ENCODE results near the gene ERLEC1. TPM values are rescaled to one million over a fixed set of nuclear protein-coding genes. Genes with fewer than 3 reads are reported as not detected.
"Not testable (repeated sequence)": the region's sequence is repeated elsewhere in the genome, so short reads cannot be mapped to it uniquely, and the experiment has no call there.

The ERLEC1 gene
- total RNA-seq = 10 to 100 TPM; 22.7 to 23.2 TPM

GRCh38 chr2:53786705-53787613 is at the start of gene ERLEC1, which contains the start of gene ASB3:
Gene ERLEC1 (plus strand): TSS chr2:53787044. CDS start chr2:53787211, 167 bp downstream.
Gene ASB3 (minus strand): TSS chr2:53786953. CDS start chr2:53765572, 21,381 bp downstream.
- Mint-ChIP-seq H3K4me3 (peak within 1 kb of the TSS; percentile 86), H3K27ac (peak within 1 kb of the TSS; percentile 99), H3K27me3 (no peaks in the 10 kb centered on the region), H3K9me3 (no peaks in the 10 kb centered on the region), H3K36me3 (ENCODE audit: low read depth) (peaks cover 7% of the 10 kb centered on the region), H3K4me1 (peaks cover 41% of the 10 kb centered on the region)
- CTCF ChIA-PET = interaction anchor here (1.6 kb wide), 1 partner anchor 20 kb away, joined by 5 read pairs; the partner anchor contains the start of gene CHAC2
- peak; percentile 92 for DNase-seq
- POLR2A ChIA-PET = interaction anchor here (0.6 kb wide), 2 partner anchors 19 to 224 kb away, joined by 3 to 4 read pairs; partner anchors contain the start of gene CHAC2

- no peak for DNase-seq
- no peak overlapping the region for H3K4me3 Mint-ChIP-seq
Observed at GRCh38 chr2:53737091-53737490, 49.8 kb upstream of the ERLEC1 start.

GRCh38 chr2:53739032-53739431 is 47.8 kb upstream of the ERLEC1 start:
- no peak for DNase-seq
- CTCF ChIA-PET = interaction anchor here (1.1 kb wide), 1 partner anchor 28 kb away, joined by 3 read pairs; the partner anchor contains the start of gene CHAC2
- POLR2A ChIA-PET = no interaction called here
- no peaks in the 10 kb centered on the region for H3K27me3 Mint-ChIP-seq
- H3K27ac Mint-ChIP-seq = no peak overlapping the region
- H3K4me1 Mint-ChIP-seq = peaks cover 10% of the 10 kb centered on the region
- peaks cover 23% of the 10 kb centered on the region for H3K36me3 Mint-ChIP-seq (ENCODE audit: low read depth)
- no peak overlapping the region for H3K4me3 Mint-ChIP-seq
- no peaks in the 10 kb centered on the region for H3K9me3 Mint-ChIP-seq

More at GRCh38 chr2:53737091-53737490, 49.8 kb upstream of the ERLEC1 start:
- no peaks in the 10 kb centered on the region for H3K9me3 Mint-ChIP-seq
- CTCF ChIA-PET = no interaction called here
- peaks cover 15% of the 10 kb centered on the region for H3K36me3 Mint-ChIP-seq (ENCODE audit: low read depth)
- no peak overlapping the region for H3K27ac Mint-ChIP-seq
- H3K27me3 Mint-ChIP-seq = no peaks in the 10 kb centered on the region
- H3K4me1 Mint-ChIP-seq = peaks cover 2% of the 10 kb centered on the region
- POLR2A ChIA-PET = no interaction called here

GRCh38 chr2:53740170-53740569 is 46.7 kb upstream of the ERLEC1 start:
- ChIA-PET POLR2A (no interaction called here), CTCF (no interaction called here)
- no peak overlapping the region for H3K4me3 Mint-ChIP-seq

GRCh38 chr2:53744395-53745065 is 42.3 kb upstream of the ERLEC1 start:
- H3K4me1 Mint-ChIP-seq = peaks cover 8% of the 10 kb centered on the region
- no peak overlapping the region for H3K27ac Mint-ChIP-seq
- CTCF ChIA-PET = interaction anchor here (0.6 kb wide), 1 partner anchor 127 kb away, joined by 3 read pairs; no protein-coding TSS in a partner anchor
- peaks cover 38% of the 10 kb centered on the region for H3K36me3 Mint-ChIP-seq (ENCODE audit: low read depth)
- DNase-seq = no peak
- POLR2A ChIA-PET = no interaction called here
- H3K27me3 Mint-ChIP-seq = no peaks in the 10 kb centered on the region
- no peak overlapping the region for H3K4me3 Mint-ChIP-seq
- no peaks in the 10 kb centered on the region for H3K9me3 Mint-ChIP-seq

More at GRCh38 chr2:53740170-53740569, 46.7 kb upstream of the ERLEC1 start:
- Mint-ChIP-seq H3K9me3 (no peaks in the 10 kb centered on the region), H3K36me3 (ENCODE audit: low read depth) (peaks cover 17% of the 10 kb centered on the region), H3K27ac (no peak overlapping the region), H3K27me3 (no peaks in the 10 kb centered on the region), H3K4me1 (peaks cover 10% of the 10 kb centered on the region)
- DNase-seq = no peak

GRCh38 chr2:53750041-53750768 is 36.6 kb upstream of the ERLEC1 start:
- H3K27me3 Mint-ChIP-seq = no peaks in the 10 kb centered on the region
- no peak overlapping the region for H3K4me3 Mint-ChIP-seq
- H3K27ac Mint-ChIP-seq = no peak overlapping the region
- H3K36me3 Mint-ChIP-seq (ENCODE audit: low read depth) = peaks cover 37% of the 10 kb centered on the region
- POLR2A ChIA-PET = no interaction called here
- no peaks in the 10 kb centered on the region for H3K9me3 Mint-ChIP-seq
- CTCF ChIA-PET = no interaction called here
- no peak for DNase-seq
- peaks cover 14% of the 10 kb centered on the region for H3K4me1 Mint-ChIP-seq

- POLR2A ChIA-PET = interaction anchor here (0.6 kb wide), 1 partner anchor 15 kb away, joined by 3 read pairs; no protein-coding TSS in a partner anchor
Observed at GRCh38 chr2:53751728-53752127, 35.1 kb upstream of the ERLEC1 start.

GRCh38 chr2:53752385-53752784 is 34.5 kb upstream of the ERLEC1 start:
- H3K27me3 Mint-ChIP-seq = no peaks in the 10 kb centered on the region
- CTCF ChIA-PET = interaction anchor here (1.1 kb wide), 1 partner anchor 16 kb away, joined by 3 read pairs; the partner anchor contains the start of gene CHAC2
- DNase-seq = no peak

More at GRCh38 chr2:53751728-53752127, 35.1 kb upstream of the ERLEC1 start:
- CTCF ChIA-PET = interaction anchor here (1.1 kb wide), 1 partner anchor 16 kb away, joined by 3 read pairs; the partner anchor contains the start of gene CHAC2
- no peak overlapping the region for H3K4me3 Mint-ChIP-seq
- peaks cover 32% of the 10 kb centered on the region for H3K36me3 Mint-ChIP-seq (ENCODE audit: low read depth)
- peaks cover 14% of the 10 kb centered on the region for H3K4me1 Mint-ChIP-seq
- H3K27me3 Mint-ChIP-seq = no peaks in the 10 kb centered on the region
- H3K27ac Mint-ChIP-seq = no peak overlapping the region
- DNase-seq = no peak
- no peaks in the 10 kb centered on the region for H3K9me3 Mint-ChIP-seq

GRCh38 chr2:53753041-53753440 is 33.8 kb upstream of the ERLEC1 start:
- Mint-ChIP-seq H3K27ac (no peak overlapping the region), H3K4me3 (no peak overlapping the region), H3K9me3 (no peaks in the 10 kb centered on the region), H3K4me1 (peaks cover 14% of the 10 kb centered on the region), H3K36me3 (ENCODE audit: low read depth) (peaks cover 34% of the 10 kb centered on the region), H3K27me3 (no peaks in the 10 kb centered on the region)
- DNase-seq = no peak
- POLR2A ChIA-PET = no interaction called here
- CTCF ChIA-PET = no interaction called here

More at GRCh38 chr2:53752385-53752784, 34.5 kb upstream of the ERLEC1 start:
- Mint-ChIP-seq H3K36me3 (ENCODE audit: low read depth) (peaks cover 35% of the 10 kb centered on the region), H3K4me1 (peaks cover 14% of the 10 kb centered on the region), H3K9me3 (no peaks in the 10 kb centered on the region), H3K4me3 (no peak overlapping the region), H3K27ac (no peak overlapping the region)
- POLR2A ChIA-PET = no interaction called here

GRCh38 chr2:53755121-53755520 is 31.7 kb upstream of the ERLEC1 start:
- Mint-ChIP-seq H3K9me3 (no peaks in the 10 kb centered on the region), H3K4me3 (no peak overlapping the region), H3K36me3 (ENCODE audit: low read depth) (peaks cover 20% of the 10 kb centered on the region), H3K27ac (no peak overlapping the region), H3K27me3 (no peaks in the 10 kb centered on the region), H3K4me1 (peaks cover 14% of the 10 kb centered on the region)
- ChIA-PET POLR2A (no interaction called here), CTCF (no interaction called here)
- DNase-seq = no peak

- Mint-ChIP-seq H3K27ac (no peak overlapping the region), H3K27me3 (no peaks in the 10 kb centered on the region), H3K4me3 (no peak overlapping the region), H3K4me1 (peaks cover 8% of the 10 kb centered on the region), H3K9me3 (no peaks in the 10 kb centered on the region), H3K36me3 (ENCODE audit: low read depth) (peaks cover 16% of the 10 kb centered on the region)
- DNase-seq = no peak
- ChIA-PET CTCF (interaction anchor here (0.6 to 1.8 kb wide), 2 partner anchors 56 to 1877 kb away, joined by 3 to 4 read pairs; no protein-coding TSS in a partner anchor), POLR2A (interaction anchor here (0.6 kb wide), 1 partner anchor 11 kb away, joined by 3 read pairs; the partner anchor contains the start of gene CHAC2)
Observed at GRCh38 chr2:53756644-53757043, 30.2 kb upstream of the ERLEC1 start.

GRCh38 chr2:53757206-53757605 is 29.6 kb upstream of the ERLEC1 start:
- CTCF ChIA-PET = interaction anchor here (0.8 to 1.8 kb wide), 2 partner anchors 56 to 700 kb away, joined by 3 to 4 read pairs; no protein-coding TSS in a partner anchor
- H3K4me3 Mint-ChIP-seq, H3K27ac Mint-ChIP-seq, H3K27me3 Mint-ChIP-seq, DNase-seq, POLR2A ChIA-PET, H3K4me1 Mint-ChIP-seq, H3K9me3 Mint-ChIP-seq: not testable (repeated sequence)
- peaks cover 19% of the 10 kb centered on the region for H3K36me3 Mint-ChIP-seq (ENCODE audit: low read depth)
